ENCODE results near the gene RAB7A.
"Not testable (repeated sequence)": the region's sequence is repeated elsewhere in the genome, so short reads cannot be mapped to it uniquely, and the experiment has no call there.

RAB7A gene

DNA sequence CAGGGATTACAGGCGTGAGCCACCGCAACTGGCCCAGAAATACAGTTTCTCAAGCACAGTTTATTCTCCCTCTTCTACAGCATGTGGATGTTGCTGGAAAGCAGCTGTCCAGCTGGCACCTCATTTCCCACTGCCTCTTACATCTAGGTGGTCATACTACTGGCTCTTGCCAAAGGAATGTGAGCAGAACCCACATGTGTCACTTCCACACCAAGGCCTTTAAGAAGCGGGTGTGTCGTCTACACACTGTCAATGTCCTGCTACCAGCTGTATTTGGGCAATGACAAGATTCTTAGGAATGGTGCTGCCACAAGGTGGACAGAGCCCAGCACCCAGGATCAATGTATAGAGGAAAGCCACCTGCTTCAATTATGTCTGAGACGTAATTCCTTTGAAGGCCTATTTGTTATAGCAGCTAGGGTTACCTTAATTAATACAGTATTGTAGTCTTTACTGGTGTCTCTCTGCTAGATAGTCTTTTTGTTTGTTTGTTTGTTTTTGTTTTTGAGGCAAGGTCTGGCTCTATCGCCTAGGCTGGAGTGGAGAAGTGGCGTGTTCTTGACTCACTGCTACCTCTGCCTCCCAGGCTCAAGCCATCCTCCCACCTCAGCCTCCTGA lies 15.1 kb upstream of the RAB7A start:
- no peak for DNase-seq (ENCODE audit: low read depth, low spot score)

DNA sequence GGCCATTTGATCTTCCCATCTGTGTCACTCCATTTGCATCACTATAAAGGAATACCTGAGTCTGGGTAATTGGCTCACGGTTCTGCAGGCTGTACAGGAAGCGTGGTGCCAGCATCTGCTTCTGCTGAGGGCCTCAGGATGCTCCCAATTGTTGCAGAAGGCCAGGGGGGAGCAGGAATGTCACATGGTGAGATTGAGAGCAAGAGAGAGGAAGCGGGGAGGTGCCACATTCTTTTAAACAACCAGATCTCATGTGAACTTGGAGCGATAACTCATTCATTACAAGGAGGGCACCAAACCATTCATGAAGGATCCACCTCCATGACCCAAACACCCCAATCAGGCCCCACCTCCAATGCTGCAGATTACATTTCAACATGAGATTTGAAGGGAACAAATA lies 13.1 kb upstream of the RAB7A start:
- peak; percentile 53 for DNase-seq (ENCODE audit: low read depth, low spot score)

DNA sequence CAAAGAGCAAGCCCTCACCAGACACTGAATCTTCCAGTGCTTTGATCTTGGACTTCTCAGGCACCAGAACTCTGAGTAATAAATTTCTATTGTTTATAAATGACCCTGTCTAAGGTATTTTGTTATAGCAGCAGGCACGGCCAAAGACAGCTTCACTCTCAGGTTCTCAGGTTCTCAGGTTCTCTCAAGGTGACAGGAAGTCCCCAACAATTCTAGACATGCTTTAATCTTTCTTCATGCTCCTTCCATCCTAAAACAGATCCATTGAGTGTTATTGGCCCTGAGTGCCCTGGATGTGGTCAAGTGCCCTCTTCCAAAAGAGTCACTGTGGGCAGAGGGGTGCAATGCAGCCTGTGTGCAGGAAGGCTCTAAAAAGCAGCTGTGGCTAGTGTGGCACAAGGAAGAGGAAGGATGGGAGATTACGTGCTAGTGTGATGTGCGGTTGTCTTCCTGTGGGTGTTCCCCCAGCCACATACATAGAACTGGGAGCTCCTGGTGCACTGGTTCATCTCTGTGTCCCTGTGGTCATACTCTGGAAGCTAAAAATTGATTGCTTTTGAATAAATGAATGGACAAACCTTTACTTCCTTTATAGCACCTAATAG lies 11.0 kb upstream of the RAB7A start:
- no peak for DNase-seq (ENCODE audit: low read depth, low spot score)

DNA sequence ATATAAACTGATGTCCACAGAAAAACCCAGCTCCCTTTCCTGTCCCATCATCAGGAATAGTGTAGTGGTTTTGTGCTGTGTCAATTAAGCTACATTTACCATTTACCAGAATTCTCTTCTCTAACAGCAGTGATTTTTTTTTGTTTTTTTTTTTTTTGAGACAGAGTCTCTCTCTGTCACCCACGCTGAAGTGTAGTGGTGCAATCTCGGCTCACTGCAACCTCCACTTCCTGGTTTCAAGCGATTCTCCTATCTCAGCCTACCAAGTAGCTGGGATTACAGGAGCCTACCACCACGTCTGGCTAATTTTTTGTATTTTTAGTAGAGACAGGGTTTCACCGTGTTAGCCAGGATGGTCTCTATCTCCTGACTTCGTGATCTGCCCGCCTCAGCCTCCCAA lies 7.1 kb upstream of the RAB7A start:
- not testable (repeated sequence) for DNase-seq (ENCODE audit: low read depth, low spot score)

DNA sequence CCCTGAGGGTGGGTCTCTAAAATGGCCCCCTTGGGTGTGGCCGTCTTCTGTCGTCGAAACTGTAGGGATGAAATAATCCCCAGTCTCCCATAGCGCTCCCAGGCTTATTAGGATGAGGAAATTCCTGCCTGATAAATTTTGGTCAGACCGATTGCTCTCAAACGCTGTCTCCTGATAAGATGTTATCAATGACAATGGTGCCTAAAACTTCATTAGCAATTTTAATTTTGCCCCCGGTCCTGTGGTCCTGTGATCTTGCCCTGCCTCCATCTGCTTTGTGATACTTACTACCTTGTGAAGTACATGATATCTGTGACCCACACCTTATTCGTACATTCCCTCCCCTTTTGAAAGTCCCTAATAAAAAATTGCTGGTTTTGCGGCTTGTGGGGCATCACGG lies 5.1 kb upstream of the RAB7A start:
- DNase-seq (ENCODE audit: low read depth, low spot score): no peak

DNA sequence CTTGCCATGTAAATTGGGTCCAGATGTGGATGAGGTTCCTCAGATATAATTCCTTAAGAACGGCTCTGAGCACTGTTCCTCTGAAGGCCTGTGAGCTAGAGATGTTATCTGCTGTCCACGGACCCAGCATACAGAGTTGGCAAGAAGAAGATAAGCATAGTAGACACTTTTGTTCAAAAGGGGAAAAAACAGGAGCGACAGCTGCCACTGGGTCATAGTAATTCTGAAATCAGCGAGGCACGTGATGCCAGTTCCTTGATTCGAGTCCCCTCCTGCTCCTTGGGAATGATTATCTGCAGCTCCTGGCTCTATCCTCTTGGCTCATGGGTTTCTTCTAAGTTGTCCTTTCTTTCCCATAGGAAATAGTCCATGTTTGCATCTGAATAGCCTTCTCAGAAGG lies 2.5 kb upstream of the RAB7A start:
- no peak for DNase-seq (ENCODE audit: low read depth, low spot score)

DNA sequence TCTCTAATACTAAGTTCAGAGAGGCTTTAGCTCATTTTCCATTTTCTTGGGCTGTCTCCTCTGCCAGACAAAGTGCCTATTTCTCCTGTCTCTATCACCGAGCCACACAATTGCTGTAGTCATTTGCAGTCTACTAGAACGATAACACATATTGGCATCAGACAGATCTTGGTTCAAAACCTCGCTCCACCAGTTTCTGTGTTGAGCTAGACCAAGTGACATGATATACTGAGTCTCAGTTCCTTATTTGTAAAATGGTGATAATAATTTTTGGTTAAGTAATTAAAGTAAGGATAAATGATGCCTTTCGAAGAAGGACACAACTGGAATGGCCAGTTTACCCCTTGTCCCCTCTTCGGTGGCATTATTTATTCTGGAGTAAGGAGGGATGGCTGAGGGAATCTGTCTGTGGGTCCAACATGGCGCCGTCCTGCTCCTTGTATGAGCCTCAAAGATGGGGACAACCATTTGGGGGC lies 398 bp upstream of the RAB7A start:
- no peak for DNase-seq (ENCODE audit: low read depth, low spot score)

DNA sequence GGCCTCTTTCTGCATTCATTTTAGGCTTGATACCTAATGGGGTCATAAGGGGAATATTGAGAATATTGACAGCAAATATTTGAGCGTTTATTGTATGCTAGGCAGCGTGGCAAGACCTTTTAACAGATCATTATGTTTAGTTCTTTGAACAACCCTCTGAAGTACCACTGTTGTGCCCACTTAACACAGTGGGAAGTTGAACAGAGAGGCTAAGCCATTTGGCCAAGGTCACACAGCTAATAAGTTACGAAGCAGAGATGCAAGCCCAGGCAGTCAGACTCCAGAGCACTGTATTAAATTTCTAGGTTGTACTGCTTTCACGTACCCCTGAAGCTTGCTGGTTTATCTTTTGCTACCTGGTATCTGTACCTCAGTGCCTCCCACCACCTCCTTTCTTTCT lies 1.1 kb downstream of the RAB7A start:
- no peak for DNase-seq (ENCODE audit: low read depth, low spot score)

DNA sequence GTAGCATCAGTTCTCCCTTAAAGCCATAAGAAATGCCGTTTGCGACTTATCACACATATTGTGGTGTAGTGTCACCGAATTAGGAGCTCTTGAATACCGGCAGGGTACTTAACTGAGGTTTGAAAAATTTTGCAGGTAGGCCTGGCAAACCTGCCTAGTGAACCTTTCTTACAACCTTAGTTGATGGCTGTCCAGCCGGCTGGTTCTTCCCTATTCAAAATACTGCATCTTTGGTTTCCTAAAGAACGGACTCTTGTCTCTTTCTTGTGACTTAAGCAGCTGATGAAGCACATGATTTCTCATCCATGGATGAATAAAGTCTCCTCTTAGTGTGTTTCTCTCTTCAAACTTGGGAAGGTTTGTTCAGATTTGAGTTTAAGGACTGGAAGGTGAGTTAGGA lies 1.5 kb downstream of the RAB7A start:
- no peak for DNase-seq (ENCODE audit: low read depth, low spot score)

DNA sequence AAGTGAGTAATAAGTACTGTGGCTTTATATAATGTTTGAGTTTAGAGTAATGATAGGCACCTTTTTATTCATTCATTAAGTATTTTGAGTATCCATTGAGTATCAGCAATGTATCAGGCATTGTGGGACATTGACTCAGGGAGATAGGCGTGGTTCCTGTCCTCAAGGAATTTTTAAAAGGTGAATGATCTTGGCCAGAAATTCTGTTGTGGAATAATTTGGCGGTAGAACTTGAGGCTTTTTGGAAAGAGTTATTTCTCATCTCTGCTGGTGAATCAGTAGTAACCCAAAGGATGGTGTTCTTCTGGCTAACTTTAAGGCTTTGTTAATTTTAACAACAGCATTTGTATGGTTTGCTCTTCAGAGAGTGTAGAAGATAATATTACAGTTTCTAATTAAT lies 2.0 kb downstream of the RAB7A start:
- no peak for DNase-seq (ENCODE audit: low read depth, low spot score)

DNA sequence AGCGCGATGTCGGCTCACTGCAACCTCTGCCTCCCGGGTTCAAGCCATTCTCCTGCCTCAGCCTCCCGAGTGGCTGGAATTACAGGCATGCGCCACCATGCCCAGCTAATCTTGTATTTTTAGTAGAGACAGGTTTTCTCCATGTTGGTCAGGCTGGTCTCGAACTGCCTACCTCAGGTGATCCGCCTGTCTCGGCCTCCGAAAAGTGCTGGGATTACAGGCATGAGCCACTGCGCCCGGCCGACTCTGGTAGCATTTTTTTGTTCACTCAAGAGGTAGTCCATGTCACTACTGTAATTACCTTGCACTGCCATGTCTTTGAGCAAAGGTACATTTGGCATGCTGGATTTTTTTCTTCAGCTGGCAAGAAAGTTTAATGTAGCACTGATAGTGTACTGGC lies 2.5 kb downstream of the RAB7A start:
- not testable (repeated sequence) for DNase-seq (ENCODE audit: low read depth, low spot score)

DNA sequence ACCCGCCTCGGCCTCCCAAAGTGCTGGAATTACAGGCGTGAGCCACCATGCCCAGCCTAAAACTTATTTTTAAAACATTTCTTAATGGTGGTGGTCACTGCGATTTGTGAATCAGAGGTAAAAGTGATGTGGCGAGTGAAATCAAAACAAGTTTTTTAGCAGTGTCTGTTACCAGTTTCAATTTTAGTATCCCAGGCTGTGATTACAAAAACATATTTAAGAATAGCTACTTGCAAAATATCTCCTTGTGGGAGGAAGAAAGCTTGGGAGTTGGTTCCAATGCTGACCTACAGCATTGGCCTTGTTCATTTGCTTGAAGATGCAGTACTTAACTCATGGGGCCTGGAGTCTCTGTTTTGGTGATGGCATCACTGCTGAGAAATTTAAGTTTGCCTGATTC lies 4.5 kb downstream of the RAB7A start:
- no peak for DNase-seq (ENCODE audit: low read depth, low spot score)

DNA sequence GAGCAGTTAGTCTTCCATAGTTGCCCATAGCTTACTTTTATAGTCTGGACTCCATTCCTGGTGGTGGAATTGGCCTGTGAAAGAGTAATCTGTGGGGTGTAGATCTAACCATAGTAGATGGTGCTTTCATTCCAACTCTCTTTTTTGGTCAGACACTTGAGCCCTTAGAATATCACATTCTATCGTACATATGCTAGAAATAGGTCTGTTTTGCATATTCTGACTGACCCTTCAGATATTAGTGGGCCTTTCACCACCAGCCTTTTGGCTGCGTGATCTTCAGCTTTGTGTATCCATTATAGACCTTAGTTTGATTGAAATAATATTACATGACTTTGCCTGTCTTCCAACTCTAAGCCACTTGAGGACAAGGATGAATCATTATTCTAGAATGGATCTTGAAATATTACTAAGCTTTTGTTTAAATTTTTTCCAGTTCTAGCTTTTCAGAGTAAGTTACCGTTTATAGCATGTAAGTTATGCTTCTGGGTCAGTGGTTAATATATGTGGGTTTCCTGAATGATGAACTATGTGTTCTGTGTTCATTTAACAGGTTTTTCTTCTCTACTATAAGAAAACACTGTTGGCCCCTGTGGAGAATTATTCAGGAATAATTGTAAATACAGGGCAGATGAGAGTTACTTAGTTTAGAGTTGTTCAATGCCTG lies 8.7 kb downstream of the RAB7A start:
- DNase-seq (ENCODE audit: low read depth, low spot score): no peak

DNA sequence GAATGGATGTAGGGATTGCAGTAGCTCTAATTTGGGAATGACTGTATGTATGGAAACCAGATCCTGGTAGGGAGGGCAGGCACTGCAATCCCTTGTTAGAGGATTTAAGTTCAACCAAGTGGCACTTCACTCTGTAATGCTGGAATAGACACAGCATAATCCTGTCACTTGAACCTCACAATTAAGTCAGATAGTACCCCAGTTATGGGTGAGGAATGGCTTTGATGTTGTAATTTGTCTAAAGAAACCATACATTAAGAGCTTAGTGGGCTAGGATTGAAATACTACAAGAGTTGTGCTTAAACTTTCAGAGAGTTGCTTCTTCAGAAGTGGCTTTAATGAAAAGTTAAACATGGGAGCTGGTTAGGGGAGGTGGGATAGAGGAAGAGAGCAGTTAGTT lies 9.3 kb downstream of the RAB7A start:
- DNase-seq (ENCODE audit: low read depth, low spot score): no peak

DNA sequence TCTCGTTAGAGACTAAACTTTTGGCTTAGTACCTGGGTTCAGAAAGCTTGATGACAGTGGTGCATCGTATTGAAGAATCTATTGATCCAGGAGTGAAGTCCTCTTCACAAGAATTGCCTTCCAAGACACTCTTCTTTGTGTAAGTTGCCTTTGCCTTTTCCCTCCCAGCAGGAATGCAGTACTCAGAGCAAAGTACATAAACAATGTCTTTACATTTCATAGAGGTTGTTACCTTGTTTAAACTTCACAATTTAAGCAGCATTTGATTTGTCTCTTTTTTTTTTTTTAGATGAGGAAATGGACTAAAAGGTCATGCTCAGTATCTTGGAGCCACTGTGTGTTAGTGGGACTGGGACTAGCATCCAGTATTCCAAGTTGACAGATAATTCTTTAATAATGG lies 9.9 kb downstream of the RAB7A start:
- no peak for DNase-seq (ENCODE audit: low read depth, low spot score)

DNA sequence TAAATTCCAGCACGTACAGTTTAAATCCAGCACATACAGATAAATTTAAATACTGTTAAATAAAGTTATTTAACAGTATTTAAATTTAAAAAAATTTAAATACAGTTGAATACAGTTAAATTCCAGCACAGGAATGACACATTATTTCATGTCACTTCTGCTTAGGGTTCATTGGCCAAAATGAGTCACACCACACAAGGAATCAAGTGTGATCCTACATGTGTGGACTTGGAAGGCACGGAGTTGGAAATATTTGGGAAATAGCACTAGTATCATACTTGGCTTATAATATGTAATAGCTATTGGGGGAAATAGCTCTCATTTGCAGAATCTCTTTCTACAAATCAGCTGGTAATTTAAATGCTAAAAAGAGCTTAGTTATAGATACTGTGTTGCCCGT lies 10.6 kb downstream of the RAB7A start:
- no peak for DNase-seq (ENCODE audit: low read depth, low spot score)

DNA sequence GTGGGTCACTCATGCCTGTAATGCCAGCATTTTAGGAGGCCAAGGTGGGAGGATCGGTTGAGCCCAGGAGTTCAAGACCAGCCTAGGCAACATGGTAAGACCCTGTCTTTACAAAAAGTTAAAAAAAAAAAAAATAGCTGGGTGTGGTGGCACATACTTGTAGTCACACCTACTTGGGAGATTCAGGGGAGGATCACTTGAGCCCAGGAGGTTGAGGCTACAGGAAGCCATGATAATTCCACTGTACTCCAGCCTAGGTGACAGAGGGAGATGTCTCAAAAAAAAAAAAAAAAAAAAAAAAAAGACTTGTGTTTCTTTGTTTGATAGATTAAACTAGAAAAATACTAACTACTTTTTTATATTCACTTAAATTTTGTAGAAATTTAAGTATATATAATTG lies 14.6 kb downstream of the RAB7A start:
- no peak for DNase-seq (ENCODE audit: low read depth, low spot score)

DNA sequence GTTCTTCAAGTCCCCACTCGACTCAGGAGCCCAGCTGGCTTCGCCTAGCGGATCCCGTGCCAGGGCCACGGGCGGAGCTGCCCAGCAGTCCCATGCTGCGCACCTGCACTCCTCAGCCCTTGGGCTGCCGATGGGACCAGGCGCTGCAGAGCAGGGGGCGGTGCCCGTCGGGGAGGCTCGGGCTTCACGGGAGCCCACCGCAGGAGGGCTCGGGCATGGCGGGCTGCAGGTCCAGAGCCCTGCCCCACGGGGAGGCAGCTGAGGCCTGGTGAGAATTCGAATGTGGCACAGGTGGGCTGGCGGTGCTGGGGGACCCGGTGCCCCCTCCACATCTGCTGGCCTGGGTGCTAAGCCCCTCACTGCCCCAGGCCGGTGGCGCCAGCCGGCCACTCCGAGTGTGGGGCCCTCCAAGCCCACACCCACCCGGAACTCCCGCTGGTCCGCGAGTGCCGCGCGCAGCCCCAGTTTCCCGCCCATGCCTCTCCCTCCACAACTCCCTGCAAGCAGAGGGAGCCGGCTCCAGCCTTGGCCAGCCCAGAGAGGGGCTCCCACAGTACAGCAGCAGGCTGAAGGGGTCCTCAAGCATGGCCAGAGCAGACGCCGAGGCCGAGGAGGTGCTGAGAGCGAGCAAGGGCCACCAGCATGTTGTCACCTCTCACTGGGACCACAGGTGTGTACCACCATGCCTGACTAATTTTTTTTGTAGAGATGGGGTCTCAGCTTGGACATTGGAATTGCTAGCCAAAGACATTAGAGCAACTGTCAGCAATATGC lies 17.0 kb downstream of the RAB7A start:
- no peak for DNase-seq (ENCODE audit: low read depth, low spot score)

DNA sequence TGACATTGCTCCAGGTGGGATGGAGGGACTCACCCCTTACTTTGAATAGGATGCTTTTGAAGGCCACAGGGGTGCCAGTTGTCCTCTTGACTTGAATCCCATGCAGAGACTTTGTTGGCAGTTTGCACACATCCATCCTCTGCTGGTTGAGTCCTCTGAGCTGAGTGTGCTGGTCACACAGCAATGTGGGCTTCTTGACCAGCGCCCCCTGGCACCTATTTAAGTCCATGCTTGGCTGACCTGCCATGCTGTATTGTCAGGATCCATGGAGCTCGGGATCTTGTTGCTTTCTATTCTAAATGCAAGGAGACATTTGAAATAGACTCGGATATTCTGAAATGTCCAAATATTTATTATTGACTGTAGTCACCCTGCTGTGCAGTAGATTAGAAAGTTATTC lies 19.8 kb downstream of the RAB7A start:
- no peak for DNase-seq (ENCODE audit: low read depth, low spot score)

DNA sequence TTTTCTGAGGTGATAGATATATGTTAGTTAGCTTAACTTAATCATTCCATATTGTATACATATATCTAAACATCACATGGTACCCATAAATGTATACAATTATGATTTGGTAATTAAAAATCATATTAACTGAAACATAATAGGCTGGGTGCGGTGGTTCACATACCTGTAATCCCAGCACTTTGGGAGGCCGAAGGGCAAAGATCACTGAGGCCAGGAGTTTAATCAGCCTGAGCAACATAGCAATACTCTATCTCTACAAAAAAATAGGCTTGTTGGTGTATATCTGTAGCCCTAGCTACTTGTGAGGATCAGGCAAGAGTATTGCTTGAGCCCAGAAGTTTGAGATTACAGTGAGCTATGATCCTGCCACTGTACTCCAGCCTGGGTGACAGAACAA lies 20.9 kb downstream of the RAB7A start:
- DNase-seq (ENCODE audit: low read depth, low spot score): no peak

DNA sequence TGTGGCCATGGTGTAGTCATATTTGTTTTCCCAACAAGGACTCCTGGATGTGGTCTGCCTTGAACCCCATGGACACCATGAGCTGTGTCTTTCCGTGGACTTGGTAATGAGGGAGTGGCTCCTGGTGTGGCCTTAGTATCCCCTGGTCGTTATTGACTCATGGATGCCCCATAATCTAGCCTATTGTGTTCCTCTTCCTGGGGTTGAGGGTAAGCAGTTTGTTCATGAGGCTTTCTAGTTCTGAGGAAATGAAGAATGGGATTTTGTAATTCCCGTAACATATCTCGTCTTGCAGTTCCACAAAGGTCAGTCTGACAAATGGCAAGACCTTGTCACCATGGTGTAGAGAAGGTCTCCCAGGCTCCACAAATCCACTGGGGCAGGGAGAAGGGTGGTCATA lies 22.6 kb downstream of the RAB7A start:
- DNase-seq (ENCODE audit: low read depth, low spot score): no peak

DNA sequence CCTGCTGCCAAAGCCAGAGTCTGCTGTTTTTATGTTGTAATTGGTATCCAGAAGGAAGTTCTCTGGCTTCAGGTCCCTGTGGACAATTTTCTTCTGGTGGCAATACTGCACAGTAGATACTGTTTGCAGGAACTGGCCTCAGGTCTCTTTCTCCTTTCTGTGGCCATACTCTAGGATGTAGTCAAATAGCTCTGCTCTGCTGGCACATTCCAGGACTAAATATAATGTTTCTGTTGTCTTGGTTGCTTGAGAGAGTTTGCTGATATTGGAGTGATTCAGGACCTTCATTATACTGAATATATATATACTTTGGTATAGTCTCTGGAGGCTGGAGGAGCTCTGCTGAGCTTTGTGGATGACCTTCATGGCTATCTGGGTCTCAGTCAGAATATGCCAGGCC lies 23.1 kb downstream of the RAB7A start:
- no peak for DNase-seq (ENCODE audit: low read depth, low spot score)

DNA sequence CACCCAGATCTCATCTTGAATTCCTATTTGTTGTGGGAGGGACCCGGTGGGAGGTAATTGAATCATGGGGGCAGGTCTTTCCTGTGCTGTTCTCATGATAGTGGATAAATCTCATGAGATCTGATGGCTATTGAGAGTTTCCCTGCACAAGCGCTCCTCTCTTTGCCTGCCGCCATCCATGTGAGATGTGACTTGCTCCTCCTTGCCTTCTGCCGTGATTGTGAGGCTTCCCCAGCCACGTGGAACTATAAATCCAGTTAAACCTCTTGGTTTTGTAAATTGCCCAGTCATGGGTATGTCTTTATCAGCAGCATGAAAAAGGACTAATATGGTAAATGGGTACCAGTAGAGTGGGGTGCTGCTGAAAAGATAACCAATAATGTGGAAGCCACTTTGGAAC lies 23.6 kb downstream of the RAB7A start:
- DNase-seq (ENCODE audit: low read depth, low spot score): not testable (repeated sequence)
